KG1 (cell line): ENCODE measurements around the gene MOV10L1.
A peak's percentile ranks its signal among the peaks of the same experiment; 100 is the strongest.
"Not testable (repeated sequence)": the region's sequence is repeated elsewhere in the genome, so short reads cannot be mapped to it uniquely, and the experiment has no call there.

Source experiments
- DNase-seq: peaks from one replicate; lab custom pipeline; 2025; lab: John Stamatoyannopoulos, UW

The MOV10L1 gene

GRCh38 chr22:50203288-50203687, 113.5 kb downstream of the MOV10L1 start:
- no peak for DNase-seq

GRCh38 chr22:50204571-50204970, 114.8 kb downstream of the MOV10L1 start:
- no peak for DNase-seq

- not testable (repeated sequence) for DNase-seq
Observed at GRCh38 chr22:50204998-50205397, 115.2 kb downstream of the MOV10L1 start.

GRCh38 chr22:50205781-50206569, 116.2 kb downstream of the MOV10L1 start:
- no peak for DNase-seq

- DNase-seq = no peak
Observed at GRCh38 chr22:50206599-50206998, 116.8 kb downstream of the MOV10L1 start.

- DNase-seq = no peak
Observed at GRCh38 chr22:50207383-50208140, 117.8 kb downstream of the MOV10L1 start.

GRCh38 chr22:50208430-50208938, 118.7 kb downstream of the MOV10L1 start:
- DNase-seq = no peak

GRCh38 chr22:50208939-50209892, 119.4 kb downstream of the MOV10L1 start:
- DNase-seq = no peak

- peak; percentile 46 for DNase-seq
Observed at GRCh38 chr22:50209893-50210292, 120.1 kb downstream of the MOV10L1 start.

GRCh38 chr22:50210378-50211139, 120.8 kb downstream of the MOV10L1 start:
- DNase-seq = no peak

- no peak for DNase-seq
Observed at GRCh38 chr22:50211147-50211546, 121.3 kb downstream of the MOV10L1 start.
